WTC11 (cell line): ENCODE data around the gene MYO15B. TPM values are rescaled to one million over a fixed set of nuclear protein-coding genes. Genes with fewer than 3 reads are reported as not detected.

ENCODE experiments used
- ATAC-seq: fragments of 200-7000 bp; cut with Tn5 transposase; 2 replicates; pipeline ENCODE4 v1.10.0; 2021; ENCODE audit warnings: mild to moderate bottlenecking, moderate library complexity
- CTCF ChIA-PET: fragments of 300-600 bp; sonication (Branson Sonifier 250); formaldehyde crosslinking; loops from one replicate; lab custom pipeline; 2021; ENCODE audit warnings: antibody characterized with exemption; lab: Charles Lee
- POLR2A ChIA-PET: fragments of 350-600 bp; sonication (Branson Sonifier 250); formaldehyde crosslinking; loops from one replicate; lab custom pipeline; 2021; ENCODE audit warnings: antibody characterized with exemption; lab: Charles Lee
- DNase-seq: peaks from one replicate; pipeline ENCODE4 v3.0.0; 2021; ENCODE audit warnings: low spot score
- H3K27ac Mint-ChIP-seq: 2 replicates; pipeline ENCODE4 v1.8.0; 2021; ENCODE audit warnings: mixed read lengths
- H3K27me3 Mint-ChIP-seq: 2 replicates; pipeline ENCODE4 v1.8.0; 2021; ENCODE audit warnings: low read depth, mild to moderate bottlenecking, moderate library complexity, mixed read lengths
- H3K36me3 Mint-ChIP-seq: 2 replicates; pipeline ENCODE4 v1.8.0; 2021; ENCODE audit warnings: mixed read lengths
- H3K4me1 Mint-ChIP-seq: 2 replicates; pipeline ENCODE4 v1.8.0; 2022; ENCODE audit warnings: mixed read lengths
- H3K4me3 Mint-ChIP-seq: 2 replicates; pipeline ENCODE4 v1.8.0; 2021; ENCODE audit warnings: mild to moderate bottlenecking, moderate library complexity, mixed read lengths
- H3K9me3 Mint-ChIP-seq: 2 replicates; pipeline ENCODE4 v1.8.0; 2021; ENCODE audit warnings: mixed read lengths
- CREB1 ChIP-seq: sonication (generic); formaldehyde crosslinking; IDR thresholded peaks from 2 replicates; pipeline ENCODE4 v1.8.0; 2023; ENCODE audit warnings: mild to moderate bottlenecking, missing genetic modification reagents
- CREM ChIP-seq: sonication (generic); formaldehyde crosslinking; IDR thresholded peaks from 2 replicates; pipeline ENCODE4 v1.8.1; 2022; ENCODE audit warnings: mild to moderate bottlenecking, missing genetic modification reagents, moderate library complexity
- CTCF ChIP-seq: fragments of 200-600 bp; IDR thresholded peaks from 2 replicates; pipeline ENCODE4 v1.8.0; 2022; ENCODE audit warnings: antibody characterized with exemption
- EMX1 ChIP-seq: fragments of 250-450 bp; sonication (Bioruptor Pico); IDR thresholded peaks from 2 replicates; pipeline ENCODE4 v1.8.0; 2021; ENCODE audit warnings: mild to moderate bottlenecking
- ERG ChIP-seq: fragments of 250-450 bp; sonication (Bioruptor Pico); IDR thresholded peaks from 2 replicates; pipeline ENCODE4 v1.8.0; 2021; ENCODE audit warnings: mild to moderate bottlenecking
- FOXK1 ChIP-seq: sonication (generic); formaldehyde crosslinking; IDR thresholded peaks from 2 replicates; pipeline ENCODE4 v1.8.0; 2022; ENCODE audit warnings: mild to moderate bottlenecking, moderate library complexity, missing genetic modification reagents
- FOXP1 ChIP-seq: sonication (generic); formaldehyde crosslinking; IDR thresholded peaks from 2 replicates; pipeline ENCODE4 v1.8.0; 2022; ENCODE audit warnings: missing genetic modification reagents, mild to moderate bottlenecking, moderate library complexity, borderline replicate concordance
- GABPB1 ChIP-seq: sonication (generic); formaldehyde crosslinking; IDR thresholded peaks from 2 replicates; pipeline ENCODE4 v1.8.1; 2023; ENCODE audit warnings: mild to moderate bottlenecking, missing genetic modification reagents
- HMGXB4 ChIP-seq: sonication (generic); formaldehyde crosslinking; IDR thresholded peaks from 2 replicates; pipeline ENCODE4 v1.8.1; 2023; ENCODE audit warnings: mild to moderate bottlenecking, moderate library complexity, missing genetic modification reagents
- JAZF1 ChIP-seq: fragments of 250-450 bp; sonication (Bioruptor Pico); IDR thresholded peaks from 2 replicates; pipeline ENCODE4 v1.9.0; 2021; ENCODE audit warnings: moderate library complexity, mild to moderate bottlenecking, inconsistent platforms
- MAX ChIP-seq: sonication (generic); formaldehyde crosslinking; IDR thresholded peaks from 2 replicates; pipeline ENCODE4 v1.8.0; 2022; ENCODE audit warnings: mild to moderate bottlenecking, missing genetic modification reagents
- MYBL2 ChIP-seq: sonication (generic); formaldehyde crosslinking; IDR thresholded peaks from 2 replicates; pipeline ENCODE4 v1.8.1; 2023; ENCODE audit warnings: mild to moderate bottlenecking, moderate library complexity, missing genetic modification reagents
- NR2C2 ChIP-seq: sonication (generic); formaldehyde crosslinking; IDR thresholded peaks from 2 replicates; pipeline ENCODE4 v1.8.0; 2022; ENCODE audit warnings: mild to moderate bottlenecking, missing genetic modification reagents
- SP1 ChIP-seq: sonication (generic); formaldehyde crosslinking; conservative IDR thresholded peaks from 2 replicates; pipeline ENCODE4 v1.8.1; 2022; ENCODE audit warnings: missing genetic modification reagents
- STAT6 ChIP-seq: sonication (generic); formaldehyde crosslinking; conservative IDR thresholded peaks from 2 replicates; pipeline ENCODE4 v1.8.1; 2023; ENCODE audit warnings: mild to moderate bottlenecking, low read depth, missing genetic modification reagents, moderate library complexity
- TP53 ChIP-seq: sonication (generic); formaldehyde crosslinking; IDR thresholded peaks from 2 replicates; pipeline ENCODE4 v1.8.1; 2023; ENCODE audit warnings: mild to moderate bottlenecking, missing genetic modification reagents
- ZBTB43 ChIP-seq: sonication (generic); formaldehyde crosslinking; IDR thresholded peaks from 2 replicates; pipeline ENCODE4 v1.8.1; 2023; ENCODE audit warnings: mild to moderate bottlenecking, missing genetic modification reagents
- ZNF317 ChIP-seq: sonication (generic); formaldehyde crosslinking; IDR thresholded peaks from 2 replicates; pipeline ENCODE4 v1.8.1; 2023; ENCODE audit warnings: low read depth, mild to moderate bottlenecking, moderate library complexity, missing genetic modification reagents, borderline replicate concordance
- total RNA-seq: library from RNA; stranded (reverse); gene quantifications from 3 replicates; pipeline ENCODE4 v1.2.3, GENCODE V29; 2021

Gene MYO15B
- total RNA-seq, 1 experiment from 2014 or later = 35.6 TPM

GRCh38 chr17:75632428-75632827, 44.8 kb downstream of the MYO15B start:
- Mint-ChIP-seq H3K27me3 (no peaks in the 10 kb centered on the region), H3K36me3 (no peaks in the 10 kb centered on the region), H3K9me3 (no peaks in the 10 kb centered on the region), H3K4me3 (no peak overlapping the region), H3K4me1 (peaks cover 11% of the 10 kb centered on the region), H3K27ac (no peak overlapping the region)
- no peak for DNase-seq
- TF ChIP-seq FOXP1 (CRISPR knock-in tag) (peak; percentile 61; the same call in 1 of the 2 replicates), MYBL2 (CRISPR knock-in tag) (no peak)
- CTCF ChIA-PET = interaction anchor here (0.6 to 11.9 kb wide), 54 partner anchors 15 to 765 kb away, joined by 3 to 456 read pairs (median 8); partner anchors contain the start of genes GALK1, ITGB4, LLGL2 and MIF4GD
- ATAC-seq = no peak
- POLR2A ChIA-PET = interaction anchor here (0.5 to 2.0 kb wide), 3 partner anchors 20 to 143 kb away, joined by 3 to 9 read pairs (median 4); partner anchors contain the start of genes RECQL5 and SAP30BP

- TF ChIP-seq CTCF (peak; percentile 94), FOXP1 (CRISPR knock-in tag) (no peak), GABPB1 (CRISPR knock-in tag) (0 out of 2 replicates have a peak, but pooled peaks have one; percentile 16), NR2C2 (CRISPR knock-in tag) (no peak), MAX (CRISPR knock-in tag) (peak; percentile 44; the same call in 1 of the 2 replicates), HMGXB4 (0 out of 2 replicates have a peak, but pooled peaks have one; percentile 17)
- Mint-ChIP-seq H3K9me3 (no peaks in the 10 kb centered on the region), H3K4me3 (peak within 1 kb of the TSS; percentile 24; the same call in 1 of the 2 replicates), H3K4me1 (peaks cover 11% of the 10 kb centered on the region), H3K27me3 (no peaks in the 10 kb centered on the region), H3K36me3 (no peaks in the 10 kb centered on the region), H3K27ac (peak within 1 kb of the TSS; percentile 63; the same call in 1 of the 2 replicates)
- CTCF ChIA-PET = interaction anchor here (0.5 to 11.9 kb wide), 65 partner anchors 16 to 907 kb away, joined by 3 to 456 read pairs (median 6); partner anchors contain the start of genes GALK1, ITGB4, LLGL2 and MIF4GD
- ATAC-seq (peak; percentile 71), DNase-seq (peak; percentile 94)
- POLR2A ChIA-PET = interaction anchor here (0.6 to 2.0 kb wide), 3 partner anchors 20 to 43 kb away, joined by 3 to 9 read pairs (median 4); partner anchors contain the start of genes RECQL5 and SAP30BP
These were observed 45.4 kb downstream of the MYO15B start, which contains the start of gene SMIM5 for GRCh38 chr17:75632863-75633485. Gene SMIM5 (plus strand): TSS chr17:75633434. CDS start chr17:75640202, 6,768 bp downstream.

GRCh38 chr17:75633486-75634375, 46.1 kb downstream of the MYO15B start:
- ATAC-seq (peak; percentile 76), DNase-seq (peak; percentile 94)
- peaks cover 11% of the 10 kb centered on the region for H3K4me1 Mint-ChIP-seq
- no peaks in the 10 kb centered on the region for H3K9me3 Mint-ChIP-seq
- H3K27ac Mint-ChIP-seq = peak overlapping the region; percentile 63; the same call in 1 of the 2 replicates
- CTCF ChIA-PET = interaction anchor here (0.5 to 11.9 kb wide), 67 partner anchors 17 to 907 kb away, joined by 3 to 456 read pairs (median 6); partner anchors contain the start of genes GALK1, GRB2, ITGB4 and LLGL2
- no peaks in the 10 kb centered on the region for H3K36me3 Mint-ChIP-seq
- POLR2A ChIA-PET = interaction anchor here (0.6 to 2.0 kb wide), 4 partner anchors 9 to 42 kb away, joined by 3 to 9 read pairs (median 4); partner anchors contain the start of genes RECQL5 and SAP30BP
- H3K27me3 Mint-ChIP-seq = no peaks in the 10 kb centered on the region
- peak overlapping the region; percentile 24; the same call in 1 of the 2 replicates for H3K4me3 Mint-ChIP-seq
- no peak for TF ChIP-seq SP1 (CRISPR knock-in tag)
- TF ChIP-seq CREB1 (CRISPR knock-in tag) = 0 out of 2 replicates have a peak, but pooled peaks have one; percentile 20
- no peak for TF ChIP-seq EMX1 (CRISPR knock-in tag)
- no peak for TF ChIP-seq CREM (CRISPR knock-in tag)
- TF ChIP-seq ERG (CRISPR knock-in tag) = no peak
- peak; percentile 73 for TF ChIP-seq FOXK1 (CRISPR knock-in tag)
- no peak for TF ChIP-seq ZBTB43 (CRISPR knock-in tag)
- TF ChIP-seq JAZF1 (CRISPR knock-in tag) = no peak
- TF ChIP-seq STAT6 (CRISPR knock-in tag) = no peak
- no peak for TF ChIP-seq TP53 (CRISPR knock-in tag)
- TF ChIP-seq ZNF317 (CRISPR knock-in tag) = no peak
